Heart right ventricle (tissue), 16 donors: ENCODE measurements around the gene HCK. TPM values are rescaled to one million over a fixed set of nuclear protein-coding genes. Genes with fewer than 3 reads are reported as not detected.

Experiments used
- ATAC-seq, 8 donors: fragments of 200-7000 bp; cut with Tn5 transposase; one replicate each; pipeline ENCODE4 v1.9.1; 2020; ENCODE audit warnings: mild to moderate bottlenecking in 8 of 8, moderate library complexity in 8 of 8, moderate number of reproducible peaks in 1 of 8
- DNase-seq, 2 donors: peaks; one replicate each; pipeline ENCODE4 v3.0.0-alpha.2; 2020
- H3K27ac ChIP-seq, 10 donors: fragments of 200-600 bp; sonication (generic) in 2 of 10; one replicate each; pipeline versions ENCODE4 v1.5.0 to v1.8.0; 2020 to 2022; ENCODE audit warnings: mild to moderate bottlenecking in 3 of 10
- H3K27me3 ChIP-seq, 7 donors: fragments of 200-600 bp; one replicate each; pipeline ENCODE4 v1.8.0; 2021 to 2022; ENCODE audit warnings: mild to moderate bottlenecking in 2 of 7
- H3K36me3 ChIP-seq, 9 donors: fragments of 200-600 bp; sonication (generic) in 1 of 9; one replicate each; pipeline versions ENCODE4 v1.5.0 to v1.8.0; 2020 to 2022; ENCODE audit warnings: mild to moderate bottlenecking in 2 of 9
- H3K4me1 ChIP-seq, 9 donors: fragments of 200-600 bp; sonication (generic) in 1 of 9; one replicate each; pipeline versions ENCODE4 v1.5.0 to v1.8.0; 2020 to 2022; ENCODE audit warnings: mild to moderate bottlenecking in 4 of 9
- H3K4me3 ChIP-seq, 10 donors: fragments of 200-600 bp; sonication (generic) in 2 of 10; one replicate each; pipeline versions ENCODE4 v1.5.0 to v1.8.0; 2020 to 2022; ENCODE audit warnings: mild to moderate bottlenecking in 7 of 10, moderate library complexity in 2 of 10
- H3K9me3 ChIP-seq, 11 donors: fragments of 200-600 bp in 10 of 11; sonication (generic) in 2 of 11; one replicate each; pipeline versions ENCODE4 v1.5.0 to v1.8.0; 2013 to 2022; ENCODE audit warnings: mild to moderate bottlenecking in 2 of 11, control low read depth in 1 of 11, moderate library complexity in 1 of 11
- whole genome bisulfite sequencing, 2 donors: extraction: QIAGEN DNeasy Blood & Tissue Kit; methylation state at CpG; one replicate each; pipeline ENCODE4 v1.1.7; 2013; ENCODE audit warnings: inconsistent platforms in 1 of 2; 5-methylcytosine and 5-hydroxymethylcytosine counted together
- intact Hi-C, 10 donors: fragments of 100-400 bp; cut with DNase I; formaldehyde crosslinking; loops; one replicate each; pipeline versions ENCODE4 v1.11.1 to v1.14.2; 2022
- polyA plus RNA-seq, 2 donors: library from polyadenylated mRNA; stranded (reverse); fragments of 200-250 nt; gene quantifications; one replicate each; pipeline ENCODE4 v1.2.3, GENCODE V29; 2013
- total RNA-seq, 10 donors: library from RNA; stranded (reverse); fragmentation: NEBNext Ultra II Directional in 3 of 10; extraction: Animal tissue kit (Norgen Biotek cat#: 25700) in 3 of 10; gene quantifications; one replicate each; pipeline versions ENCODE4 v1.2.1 to v1.2.4, GENCODE V29; 2021 to 2023
- TF ChIP-seq, protein P1 (sequence below), 9 donors: fragments of 200-600 bp; sonication (generic) in 2 of 9; IDR thresholded peaks; one replicate each; pipeline versions ENCODE4 v1.5.0 to v1.8.0; 2021 to 2022; ENCODE audit warnings: antibody characterized with exemption in 9 of 9, mild to moderate bottlenecking in 5 of 9, moderate library complexity in 1 of 9
- donor health status: Arrhythmogenic right ventricular cardiomyopathy.
- donor health status: ischemic (EF 13 %, LVEDD 7.1; RV severe dilation, severe dysfunction).
- donor health status: healthy with polysubstance abuse.
- donor health status: DM: no; HTN: yes; CAD: no.
- donor health status: DM: no; HTN: no; CAD: no.
- donor health status: ischemic (EF 25% LVEDD 6.9; RV normal size, moderate dysfunction).
- donor health status: ischemic (EF 25% LVEDD 5.7; RV mildly dilated, moderate dysfunction).
- donor health status: healthy.
- donor health status: DM: yes; HTN: yes; CAD: no.
- donor health status: Ischemic cardiomyopathy.
- donor health status: ischemic (EF 35%, LVEDD 5.7; RV mildly dilated, moderate dysfunction).
- donor health status: nonischemic (EF 11% LVEDD 7.7; RV severe dilation, severe dysfunction).
- donor health status: DM: yes; HTN: yes; CAD: no.
- donor health status: PGD.
- donor health status: ischemic (EF 29% LVEDD 5.4; RV normal size, mild dysfunction).
- donor health status: nonischemic (EF 23%, LVEDD 6.1; RV moderate dilation, normal function).

HCK gene
- total and polyA plus RNA-seq, 12 donors: 1.6 to 22.9 (median 3.0) TPM

DNA sequence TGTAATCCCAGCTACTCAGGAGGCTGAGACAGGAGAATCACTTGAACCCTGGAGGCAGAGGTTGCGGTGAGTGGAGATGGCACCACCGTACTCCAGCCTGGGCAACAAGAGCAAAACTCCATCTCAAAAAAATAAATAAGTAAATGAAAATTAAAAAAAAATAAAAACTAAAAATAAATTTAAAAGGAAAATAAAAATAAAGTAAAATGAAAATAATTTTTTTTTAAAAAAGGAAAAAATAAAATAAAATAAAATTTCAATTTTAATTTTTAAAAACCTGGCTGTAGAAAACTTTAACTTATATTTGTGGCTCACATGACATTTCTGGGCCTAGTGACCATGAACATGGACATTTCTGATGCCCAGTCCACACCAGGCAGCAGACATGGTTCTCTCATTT is 16.1 kb downstream of the HCK start:
- no peak for ATAC-seq
- peaks cover 0 to 30% (median under 1%) of the 10 kb centered on the region in 7 donors for H3K27me3 ChIP-seq
- H3K4me3 ChIP-seq: no peak overlapping the region
- 98 to 100% methylated on average over 2 of the region's 2 CpGs for WGBS, 2 donors
- TF ChIP-seq, protein P1, sequence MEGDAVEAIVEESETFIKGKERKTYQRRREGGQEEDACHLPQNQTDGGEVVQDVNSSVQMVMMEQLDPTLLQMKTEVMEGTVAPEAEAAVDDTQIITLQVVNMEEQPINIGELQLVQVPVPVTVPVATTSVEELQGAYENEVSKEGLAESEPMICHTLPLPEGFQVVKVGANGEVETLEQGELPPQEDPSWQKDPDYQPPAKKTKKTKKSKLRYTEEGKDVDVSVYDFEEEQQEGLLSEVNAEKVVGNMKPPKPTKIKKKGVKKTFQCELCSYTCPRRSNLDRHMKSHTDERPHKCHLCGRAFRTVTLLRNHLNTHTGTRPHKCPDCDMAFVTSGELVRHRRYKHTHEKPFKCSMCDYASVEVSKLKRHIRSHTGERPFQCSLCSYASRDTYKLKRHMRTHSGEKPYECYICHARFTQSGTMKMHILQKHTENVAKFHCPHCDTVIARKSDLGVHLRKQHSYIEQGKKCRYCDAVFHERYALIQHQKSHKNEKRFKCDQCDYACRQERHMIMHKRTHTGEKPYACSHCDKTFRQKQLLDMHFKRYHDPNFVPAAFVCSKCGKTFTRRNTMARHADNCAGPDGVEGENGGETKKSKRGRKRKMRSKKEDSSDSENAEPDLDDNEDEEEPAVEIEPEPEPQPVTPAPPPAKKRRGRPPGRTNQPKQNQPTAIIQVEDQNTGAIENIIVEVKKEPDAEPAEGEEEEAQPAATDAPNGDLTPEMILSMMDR (IDR thresholded peaks at IDR 0.05): no peak
- no peak for DNase-seq
- no peaks in the 10 kb centered on the region for H3K9me3 ChIP-seq
- intact Hi-C loops: no loop called here
- peaks cover 0 to 74% (median 0%) of the 10 kb centered on the region in 9 donors for H3K4me1 ChIP-seq
- H3K27ac ChIP-seq: peak overlapping the region in 1 of 10 donors; percentile 83
- peaks cover 0 to 17% (median 0%) of the 10 kb centered on the region in 9 donors for H3K36me3 ChIP-seq

DNA sequence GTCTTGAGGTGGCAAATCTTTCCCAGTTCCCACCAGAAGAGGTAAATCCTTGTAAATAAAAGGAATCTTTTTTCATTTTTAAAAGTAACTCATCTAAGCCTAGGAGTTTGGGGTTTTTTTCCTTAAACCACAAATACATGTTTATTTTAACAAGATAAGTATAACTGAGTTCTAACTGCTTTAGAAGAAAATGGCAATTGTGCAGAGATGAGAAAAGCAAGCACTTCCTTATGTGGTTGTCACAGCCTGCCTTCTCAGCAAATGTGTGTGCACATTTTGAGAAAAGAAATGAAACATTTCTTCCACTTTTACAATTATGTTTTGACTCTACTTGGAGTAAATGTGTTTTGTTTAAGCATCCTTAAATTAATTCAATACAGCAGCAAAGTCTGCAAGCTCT is 17.7 kb downstream of the HCK start:
- H3K4me3 ChIP-seq: no peak overlapping the region
- H3K9me3 ChIP-seq: no peaks in the 10 kb centered on the region
- TF ChIP-seq, protein P1 (IDR thresholded peaks at IDR 0.05): no peak
- ATAC-seq (no peak), DNase-seq (no peak)
- peaks cover 0 to 32% (median 0%) of the 10 kb centered on the region in 9 donors for H3K36me3 ChIP-seq
- H3K27me3 ChIP-seq: peaks cover 0 to 32% (median 0%) of the 10 kb centered on the region in 7 donors
- intact Hi-C loops: no loop called here
- peak overlapping the region in 1 of 10 donors; percentile 83 for H3K27ac ChIP-seq
- H3K4me1 ChIP-seq: peaks cover 0 to 60% (median 0%) of the 10 kb centered on the region in 9 donors

DNA sequence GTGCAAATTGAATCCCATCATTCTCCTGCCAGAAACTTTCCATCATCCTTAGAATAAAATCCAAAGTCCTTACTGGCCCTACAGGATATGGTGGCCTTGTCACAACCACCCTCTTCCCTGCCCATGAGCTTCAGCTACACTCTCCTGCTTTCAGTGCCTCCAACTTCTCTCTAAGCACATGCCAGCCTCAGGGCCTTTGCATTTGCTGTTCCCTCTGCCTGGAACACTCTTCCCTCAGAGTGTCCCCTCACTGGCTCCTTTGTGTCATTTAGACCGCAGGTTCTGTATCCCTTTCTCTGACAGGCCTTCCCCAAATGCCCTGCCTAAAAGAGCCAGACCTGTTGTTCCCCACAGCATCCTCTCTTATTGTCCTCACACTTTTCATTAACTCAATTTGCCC is 18.2 kb downstream of the HCK start:
- Histone ChIP-seq H3K36me3 (peaks cover 0 to 38% (median 0%) of the 10 kb centered on the region in 9 donors), H3K27me3 (peaks cover 0 to 36% (median 0%) of the 10 kb centered on the region in 7 donors), H3K4me3 (no peak overlapping the region), H3K27ac (peak overlapping the region in 1 of 10 donors; percentile 83), H3K4me1 (peaks cover 0 to 55% (median 0%) of the 10 kb centered on the region in 9 donors), H3K9me3 (no peaks in the 10 kb centered on the region)
- ATAC-seq (no peak), DNase-seq (no peak)
- WGBS, 2 donors: 89 to 90% methylated on average over 1 of the region's 1 CpG
- intact Hi-C loops: no loop called here
- TF ChIP-seq, protein P1 (IDR thresholded peaks at IDR 0.05): no peak

DNA sequence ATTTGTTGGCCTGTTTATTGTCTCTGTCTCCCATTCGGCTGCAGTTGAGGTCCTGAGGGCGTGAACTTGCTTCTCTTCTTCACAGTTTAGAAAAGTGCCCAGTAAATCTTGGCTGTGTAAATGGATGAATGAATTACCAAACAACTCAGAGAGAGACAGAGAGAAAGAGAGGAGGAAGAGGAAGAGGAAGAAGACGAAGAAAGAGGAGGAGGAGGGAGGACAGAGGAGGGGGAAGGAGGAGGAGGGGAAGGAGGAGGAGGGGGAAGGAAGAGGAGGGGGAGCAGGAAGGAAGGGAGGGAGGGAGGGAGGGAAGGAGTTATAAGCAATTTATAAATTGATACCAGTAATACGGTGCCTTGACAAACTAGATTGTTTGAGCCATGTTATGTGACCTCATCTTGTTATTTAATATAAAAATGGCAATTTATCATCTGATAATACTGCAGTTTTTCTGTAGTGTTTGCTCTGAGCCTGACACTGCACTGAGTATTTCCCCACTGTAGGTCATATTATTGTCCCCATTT is 18.7 kb downstream of the HCK start:
- H3K27me3 ChIP-seq: peaks cover 0 to 38% (median 0%) of the 10 kb centered on the region in 7 donors
- DNase-seq: no peak
- intact Hi-C loops: no loop called here
- TF ChIP-seq, protein P1 (IDR thresholded peaks at IDR 0.05): no peak
- no peak overlapping the region for H3K4me3 ChIP-seq
- ATAC-seq: no peak
- H3K36me3 ChIP-seq: peaks cover 0 to 42% (median 0%) of the 10 kb centered on the region in 9 donors
- H3K27ac ChIP-seq: peak overlapping the region in 1 of 10 donors; percentile 83
- peaks cover 0 to 50% (median 0%) of the 10 kb centered on the region in 9 donors for H3K4me1 ChIP-seq
- WGBS, 2 donors: 40 to 42% methylated on average over 4 of the region's 4 CpGs
- no peaks in the 10 kb centered on the region for H3K9me3 ChIP-seq
